ENCODE results near the gene CRELD2.

CRELD2 gene

GRCh38 chr22:49913446-49913845, 5.0 kb upstream of the CRELD2 start:
- no peak for DNase-seq

- no peak for DNase-seq
Measured at GRCh38 chr22:49914256-49914655, 4.2 kb upstream of the CRELD2 start.

DNA sequence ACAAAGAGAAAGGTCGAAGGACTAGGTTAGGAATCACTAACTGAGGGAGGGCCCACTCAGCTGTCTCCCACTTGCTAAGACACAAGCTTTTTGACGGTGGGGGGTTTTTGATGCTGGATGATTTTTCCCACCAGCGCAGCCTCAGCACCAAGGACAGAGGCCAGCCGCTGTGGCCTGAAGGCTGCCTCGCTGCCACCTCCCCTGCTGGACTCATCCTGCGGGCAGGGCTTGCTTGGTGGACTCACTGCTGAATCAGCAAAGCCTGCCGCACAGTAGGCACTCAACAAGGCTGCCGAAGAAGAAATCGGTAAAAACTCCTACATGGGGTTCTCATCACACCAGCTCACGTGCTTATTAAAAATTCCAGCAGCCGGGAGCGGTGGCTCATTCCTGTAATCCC, 2.8 kb upstream of the CRELD2 start:
- no peak for DNase-seq

- no peak for DNase-seq
Measured at GRCh38 chr22:49916831-49917230, 1.6 kb upstream of the CRELD2 start.

DNA sequence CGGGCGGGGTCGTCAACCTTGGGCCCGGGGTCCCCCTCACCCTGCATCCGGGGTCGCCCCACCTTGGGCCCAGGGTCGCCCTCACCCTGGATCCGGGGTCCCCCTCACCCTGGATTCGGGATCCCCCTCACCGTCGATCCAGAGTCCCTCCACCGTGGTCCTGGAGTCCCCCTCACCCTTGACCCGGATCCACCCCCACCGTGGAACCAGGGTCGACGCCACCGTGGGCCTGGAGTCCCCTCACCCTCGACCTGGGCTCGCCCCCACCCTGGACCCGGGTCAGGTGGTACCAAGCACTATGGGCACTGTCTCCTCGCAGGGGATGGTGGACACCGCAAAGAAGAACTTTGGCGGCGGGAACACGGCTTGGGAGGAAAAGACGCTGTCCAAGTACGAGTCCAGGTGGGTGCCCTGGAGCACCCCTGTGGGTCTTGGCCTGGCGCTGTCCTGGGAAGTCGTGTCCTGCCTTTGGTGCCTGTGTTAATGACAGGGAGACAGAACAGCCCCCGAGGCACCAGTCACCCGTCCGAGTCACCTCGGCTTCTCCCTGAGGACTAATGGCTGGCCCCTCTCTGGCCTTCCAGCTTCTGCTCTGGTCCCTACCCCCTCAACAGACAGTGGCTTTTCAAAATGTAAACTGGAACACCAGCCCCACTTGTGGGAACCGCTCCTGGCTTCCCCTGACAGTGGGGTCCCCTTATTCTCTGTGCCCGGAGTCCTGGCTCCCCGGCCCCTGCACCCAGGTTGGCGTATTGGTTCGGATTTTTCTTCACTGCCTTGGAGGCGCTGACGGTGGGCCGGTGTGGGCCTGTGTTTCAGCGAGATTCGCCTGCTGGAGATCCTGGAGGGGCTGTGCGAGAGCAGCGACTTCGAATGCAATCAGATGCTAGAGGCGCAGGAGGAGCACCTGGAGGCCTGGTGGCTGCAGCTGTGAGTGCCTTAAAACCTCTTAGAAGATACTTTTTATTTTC, 762 bp downstream of the CRELD2 start:
- peak in 1 of 3 experiments; percentile 13 for DNase-seq

GRCh38 chr22:49920859-49921258, 2.4 kb downstream of the CRELD2 start:
- no peak for DNase-seq

DNA sequence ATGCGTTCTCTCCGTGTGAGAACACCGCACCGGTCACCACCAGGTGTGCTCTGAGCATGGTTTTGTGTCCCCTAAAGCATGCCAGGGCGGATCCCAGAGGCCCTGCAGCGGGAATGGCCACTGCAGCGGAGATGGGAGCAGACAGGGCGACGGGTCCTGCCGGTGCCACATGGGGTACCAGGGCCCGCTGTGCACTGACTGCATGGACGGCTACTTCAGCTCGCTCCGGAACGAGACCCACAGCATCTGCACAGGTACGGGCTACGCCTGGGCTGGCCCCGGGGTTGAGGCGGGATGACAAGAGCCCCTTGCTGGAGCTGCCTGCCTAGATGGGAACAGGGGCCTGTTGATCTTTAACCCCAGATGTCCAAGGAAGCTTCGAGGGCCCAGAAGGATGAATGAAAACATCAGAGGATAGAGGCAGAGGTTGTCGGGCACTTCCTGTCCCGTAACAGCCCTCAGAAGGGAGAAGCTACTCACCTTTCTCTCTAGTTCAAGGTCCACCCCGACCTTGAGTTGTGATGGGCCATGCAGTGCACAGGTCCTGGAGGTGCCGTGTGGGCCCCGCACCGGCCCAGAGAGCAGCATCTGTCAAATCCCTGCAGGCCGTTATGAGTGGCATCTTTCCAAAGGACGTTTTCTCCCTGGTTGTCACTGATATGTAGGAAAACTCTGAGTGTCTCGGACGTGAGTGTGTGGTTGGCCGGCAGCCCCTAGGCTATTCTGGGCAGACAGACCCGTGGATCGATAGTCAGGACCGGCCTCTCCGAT, 3.3 kb downstream of the CRELD2 start:
- no peak for DNase-seq

DNA sequence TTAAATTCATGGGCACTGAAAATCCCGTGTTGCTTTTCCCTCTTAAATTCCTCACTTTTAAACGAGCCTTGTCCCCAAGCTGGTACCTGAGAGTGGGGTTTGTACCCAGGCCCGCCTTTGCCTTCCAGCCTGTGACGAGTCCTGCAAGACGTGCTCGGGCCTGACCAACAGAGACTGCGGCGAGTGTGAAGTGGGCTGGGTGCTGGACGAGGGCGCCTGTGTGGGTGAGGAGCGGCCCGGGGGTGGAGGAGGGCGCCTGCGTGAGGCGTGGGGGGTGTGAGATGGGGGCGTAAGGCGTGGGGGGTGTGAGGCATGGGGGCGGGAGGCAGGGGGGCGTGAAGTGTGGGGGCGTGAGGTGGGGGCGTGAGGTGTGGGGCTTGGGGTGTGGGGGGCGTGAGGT, 4.0 kb downstream of the CRELD2 start:
- no peak for DNase-seq

GRCh38 chr22:49922926-49923325, 4.5 kb downstream of the CRELD2 start:
- DNase-seq: no peak

DNA sequence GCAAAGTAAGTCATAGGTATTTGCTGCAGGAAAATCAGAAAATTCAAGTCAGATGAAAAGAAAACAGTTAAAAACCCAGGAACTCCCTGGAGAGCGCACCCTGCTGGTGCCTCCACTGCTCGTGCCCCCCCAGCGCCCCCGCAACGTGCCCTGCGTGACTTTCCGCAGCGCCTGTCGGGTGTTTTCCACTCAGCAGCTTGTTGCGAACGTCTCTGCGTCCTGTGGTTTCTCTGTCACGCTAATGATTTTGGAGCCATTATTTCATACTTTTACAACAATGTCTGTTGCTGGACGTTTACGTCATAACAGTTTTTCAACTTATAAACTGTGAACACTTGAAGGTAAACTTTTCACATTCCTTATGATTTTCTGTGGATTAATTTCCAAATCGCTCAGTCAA, 5.0 kb downstream of the CRELD2 start:
- DNase-seq: no peak

GRCh38 chr22:49924113-49924833, 5.8 kb downstream of the CRELD2 start:
- no peak for DNase-seq

DNA sequence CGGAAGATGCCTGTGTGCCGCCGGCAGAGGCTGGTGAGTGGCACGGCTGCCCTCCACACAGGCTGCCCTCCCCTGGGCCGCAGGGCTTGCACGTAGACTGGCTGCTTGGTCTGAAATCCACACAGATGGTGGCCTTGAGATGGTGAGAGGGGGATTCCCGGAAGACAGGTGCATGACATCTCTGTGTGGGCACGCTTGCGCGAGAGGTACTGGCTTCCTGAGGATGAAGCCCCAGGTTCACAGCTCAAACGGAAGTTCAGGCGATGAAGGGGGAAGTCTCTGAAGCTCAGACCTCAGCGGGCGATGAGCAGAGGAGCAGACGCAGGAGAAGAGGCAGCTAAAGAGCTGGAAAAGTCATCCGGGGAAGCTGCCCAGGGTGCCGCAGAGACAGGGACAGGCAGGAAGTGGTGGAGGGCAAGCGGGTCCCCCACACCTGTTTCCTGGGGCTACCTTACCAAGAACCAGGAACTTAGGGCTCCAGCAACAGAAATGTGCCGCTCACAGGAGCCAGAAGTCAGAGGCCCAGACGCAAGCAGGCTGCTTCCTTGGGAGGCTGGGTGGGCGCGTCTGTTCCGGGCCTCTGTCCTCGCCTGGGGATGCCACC, 7.2 kb downstream of the CRELD2 start:
- no peak for DNase-seq

- DNase-seq: no peak
Measured at GRCh38 chr22:49926916-49927315, 8.5 kb downstream of the CRELD2 start.

DNA sequence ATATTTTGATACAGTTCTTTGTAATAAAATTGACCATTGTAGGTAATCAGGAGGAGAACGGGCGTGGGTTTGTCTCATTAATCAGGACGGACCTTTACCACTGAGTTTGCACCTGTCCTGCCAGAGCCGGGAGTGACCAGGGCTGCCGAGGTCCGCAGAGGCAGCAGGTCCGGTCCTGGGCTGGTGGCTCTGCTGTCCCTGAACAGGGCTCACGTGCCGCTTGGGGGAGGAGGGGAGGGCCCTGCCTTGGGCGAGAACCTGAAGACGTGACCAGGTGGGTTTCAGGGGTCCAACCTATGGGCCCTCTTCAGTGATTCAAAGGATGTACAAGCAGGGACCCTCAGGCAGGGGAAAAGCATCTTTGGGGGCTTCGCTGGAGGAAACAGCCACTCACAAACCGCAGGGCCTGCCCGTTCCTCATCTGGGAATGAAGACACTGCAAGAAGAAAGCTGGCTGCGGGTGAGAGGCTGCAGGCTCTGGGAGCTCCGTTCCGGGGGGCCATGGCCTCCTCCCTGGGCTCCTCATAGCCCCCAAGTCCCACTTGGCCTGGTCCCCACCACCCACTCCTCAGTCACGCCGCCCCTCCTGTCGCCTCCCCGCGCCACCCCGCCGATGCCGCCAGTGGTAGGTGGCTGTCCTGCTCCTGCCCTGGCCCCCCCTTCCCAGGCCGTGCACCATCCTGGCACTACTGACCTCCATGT, 9.2 kb downstream of the CRELD2 start:
- DNase-seq: no peak

DNA sequence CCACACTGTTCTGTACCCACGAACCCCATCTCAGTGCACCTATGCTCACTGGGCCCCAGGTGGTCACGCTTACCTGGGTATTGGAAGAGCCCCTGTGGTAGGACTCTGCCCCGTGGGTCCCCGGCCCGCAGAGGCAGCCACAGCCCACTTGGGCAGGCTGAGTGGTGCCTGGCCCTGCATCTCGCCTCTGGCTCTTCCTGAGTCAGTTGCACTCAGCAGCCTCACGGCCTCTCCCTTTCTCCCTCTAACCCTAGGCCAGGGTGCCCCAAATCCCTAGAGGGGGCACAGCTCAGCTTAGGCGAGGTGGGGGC, 9.7 kb downstream of the CRELD2 start:
- no peak for DNase-seq

GRCh38 chr22:49928555-49929210, 10.2 kb downstream of the CRELD2 start:
- DNase-seq: no peak

DNA sequence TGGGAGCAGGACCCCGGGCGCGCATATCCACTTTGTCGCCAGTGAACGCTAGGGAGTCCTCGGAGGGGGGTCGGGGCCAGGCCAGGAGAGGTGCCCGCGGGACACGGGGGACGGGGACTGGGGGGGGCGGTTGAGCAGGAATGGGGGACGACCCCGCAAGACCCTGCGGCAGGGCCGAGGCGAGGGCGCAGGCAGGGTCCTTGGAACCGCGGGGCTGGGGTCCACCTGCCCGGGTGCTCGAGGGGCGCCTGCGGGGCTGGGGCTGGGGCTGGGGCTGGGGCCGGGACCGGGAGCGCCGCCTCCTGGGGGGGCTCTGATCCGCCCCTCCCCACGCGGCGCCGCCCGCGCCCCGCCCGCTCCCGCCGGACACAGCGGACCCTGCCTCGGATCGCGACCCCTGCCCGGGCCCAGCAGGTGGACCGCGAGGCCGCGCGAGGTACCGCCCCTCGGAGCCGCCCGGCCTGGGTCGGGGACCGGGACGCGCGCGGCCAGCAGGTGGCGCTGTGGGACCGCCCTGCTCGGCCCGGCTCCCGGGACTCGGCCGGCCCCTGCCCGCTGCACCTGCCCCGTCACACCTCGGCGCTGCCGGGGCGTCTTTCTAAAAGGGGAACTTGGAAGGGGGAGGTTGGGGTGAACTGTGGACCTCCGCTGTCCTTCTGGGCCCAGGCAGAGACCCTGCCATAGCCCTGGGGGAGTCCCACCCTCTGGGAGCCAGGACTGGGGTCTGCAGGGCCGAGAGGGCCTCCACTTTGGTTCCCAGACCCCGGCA, 11.0 kb downstream of the CRELD2 start:
- peak in 2 of 3 experiments; percentile 32 to 47 for DNase-seq

- DNase-seq: peak in 1 of 3 experiments; percentile 34
Measured at GRCh38 chr22:49929994-49930575, 11.7 kb downstream of the CRELD2 start.

GRCh38 chr22:49930596-49931412, 12.4 kb downstream of the CRELD2 start:
- DNase-seq: peak in 2 of 3 experiments; percentile 50 to 84

All from NCI-H1417 (cell line).